Tibial nerve (tissue), 3 donors: ENCODE data around the gene TM4SF1.

Experiments used
- CTCF ChIP-seq, 5 experiments: fragments of 200-600 bp in 3 of 5; fragments of 450-650 bp in 2 of 5; sonication (generic) in 3 of 5; IDR thresholded peaks; one replicate each; pipeline ENCODE4 v1.5.1; 2016 to 2019; ENCODE audit warnings: antibody characterized with exemption in 5 of 5, mild to moderate bottlenecking in 3 of 5, moderate library complexity in 2 of 5
- POLR2A ChIP-seq, 2 donors: fragments of 450-650 bp; IDR thresholded peaks; one replicate each; pipeline ENCODE4 v1.6.1; 2017; ENCODE audit warnings: antibody characterized with exemption in 2 of 2, mild to moderate bottlenecking in 2 of 2, moderate library complexity in 2 of 2

- TF ChIP-seq CTCF (IDR thresholded peaks at IDR 0.05) (no peak), POLR2A (IDR thresholded peaks at IDR 0.05) (no peak)
Measured at GRCh38 chr3:149378478-149379309, 1.2 kb upstream of the TM4SF1 start.
